Mesendoderm (in vitro differentiated cells): ENCODE results near the gene LBHD1.

Experiments
- DNase-seq: peaks from one replicate; pipeline ENCODE4 v3.0.0; 2013
- H2AK5ac ChIP-seq: 2 replicates; pipeline ENCODE4 v1.6.1; 2013; ENCODE audit warnings: low read length, inconsistent platforms
- H2BK120ac ChIP-seq: 2 replicates; pipeline ENCODE4 v1.6.1; 2013; ENCODE audit warnings: low read depth, mild to moderate bottlenecking, low read length, moderate library complexity, mixed read lengths
- H2BK15ac ChIP-seq: replicated peaks from 2 replicates; pipeline ENCODE4 v1.6.1; 2013; ENCODE audit warnings: low read depth, mild to moderate bottlenecking, moderate library complexity
- H2BK5ac ChIP-seq: 2 replicates; pipeline ENCODE4 v1.6.1; 2013; ENCODE audit warnings: low read length, inconsistent platforms
- H3K18ac ChIP-seq: 2 replicates; pipeline ENCODE4 v1.6.1; 2013; ENCODE audit warnings: mild to moderate bottlenecking, low read length, mixed read lengths
- H3K23ac ChIP-seq: one replicate; pipeline ENCODE4 v1.6.1; 2013; ENCODE audit warnings: low read length
- H3K27ac ChIP-seq: 2 replicates; pipeline ENCODE4 v1.5.1; 2013; ENCODE audit warnings: low read depth, mild to moderate bottlenecking, inconsistent platforms, low read length, moderate library complexity
- H3K27me3 ChIP-seq: 2 replicates; pipeline ENCODE4 v1.6.1; 2013; ENCODE audit warnings: low read length, control low read depth, mild to moderate bottlenecking, inconsistent platforms; ENCODE audit not compliant: insufficient read depth, poor library complexity
- H3K36me3 ChIP-seq: 2 replicates; pipeline ENCODE4 v1.6.1; 2013; ENCODE audit warnings: low read length, inconsistent platforms; ENCODE audit not compliant: control insufficient read depth, insufficient read depth
- H3K4ac ChIP-seq: one replicate; pipeline ENCODE4 v1.6.1; 2013; ENCODE audit warnings: low read depth, mild to moderate bottlenecking, low read length, moderate library complexity
- H3K4me1 ChIP-seq: 2 replicates; pipeline ENCODE4 v1.6.1; 2013; ENCODE audit warnings: low read depth, low read length, inconsistent platforms; ENCODE audit not compliant: control insufficient read depth
- H3K4me2 ChIP-seq: 2 replicates; pipeline ENCODE4 v1.6.1; 2013; ENCODE audit warnings: low read length
- H3K4me3 ChIP-seq: 2 replicates; pipeline ENCODE4 v1.5.1; 2013; ENCODE audit warnings: mild to moderate bottlenecking, low read length
- H3K56ac ChIP-seq: one replicate; pipeline ENCODE4 v1.6.1; 2013; ENCODE audit warnings: low read length
- H3K79me1 ChIP-seq: 2 replicates; pipeline ENCODE4 v1.6.1; 2013; ENCODE audit warnings: low read length, inconsistent platforms
- H3K79me2 ChIP-seq: 2 replicates; pipeline ENCODE4 v1.6.1; 2013; ENCODE audit warnings: mild to moderate bottlenecking, low read length; ENCODE audit not compliant: control insufficient read depth, insufficient read depth
- H3K9ac ChIP-seq: 2 replicates; pipeline ENCODE4 v1.6.1; 2013; ENCODE audit warnings: low read length, inconsistent platforms
- H4K5ac ChIP-seq: one replicate; pipeline ENCODE4 v1.6.1; 2013; ENCODE audit warnings: low read length
- H4K8ac ChIP-seq: one replicate; pipeline ENCODE4 v1.6.1; 2013; ENCODE audit warnings: low read depth, mild to moderate bottlenecking, control low read depth, low read length, moderate library complexity
- WGBS: extraction: QIAGEN DNeasy Blood & Tissue Kit; methylation state at CpG from one replicate; pipeline ENCODE4 v1.1.7; 2013; ENCODE audit warnings: low lambda C conversion rate, missing lambda C conversion rate; ENCODE audit not compliant: insufficient coverage; ENCODE audit errors: extremely low coverage; 5-methylcytosine and 5-hydroxymethylcytosine counted together

The LBHD1 gene

DNA sequence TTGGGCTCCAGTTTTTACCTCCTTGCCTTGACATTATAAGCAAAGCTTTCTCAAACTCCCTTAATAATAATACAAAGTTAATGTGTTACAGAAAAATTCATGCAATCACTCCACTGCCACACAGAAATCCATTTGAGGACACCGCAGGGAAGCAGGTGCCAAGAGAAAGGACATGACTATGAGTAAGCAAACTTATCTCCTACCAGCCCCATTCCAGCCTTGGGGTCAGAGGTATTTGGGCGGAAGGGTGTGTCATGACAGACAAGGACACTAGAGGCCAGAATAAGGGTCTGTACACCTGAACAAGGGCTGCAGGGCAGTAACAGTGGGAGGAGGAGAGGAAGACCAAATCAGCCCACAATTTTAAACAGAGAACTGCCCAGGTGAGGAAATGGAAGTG is 41.3 kb upstream of the LBHD1 start:
- H3K36me3 ChIP-seq, result peaks cover 15% of the 10 kb centered on the region
- no peak overlapping the region for H3K23ac ChIP-seq
- H3K79me1 ChIP-seq, result peaks cover 1% of the 10 kb centered on the region
- no peak overlapping the region for H4K8ac ChIP-seq
- no peak overlapping the region for H3K4me3 ChIP-seq
- H3K18ac ChIP-seq, result no peak overlapping the region
- H3K4ac ChIP-seq, result no peak overlapping the region
- no peak overlapping the region for H2BK120ac ChIP-seq
- H2AK5ac ChIP-seq, result no peak overlapping the region
- H3K9ac ChIP-seq, result no peak overlapping the region
- no CpG with 5 or more reads among the region's 2 CpGs for WGBS
- H3K56ac ChIP-seq, result no peak overlapping the region
- no peaks in the 10 kb centered on the region for H3K27me3 ChIP-seq
- H2BK5ac ChIP-seq, result no peak overlapping the region
- H3K79me2 ChIP-seq, result no peaks in the 10 kb centered on the region
- H2BK15ac ChIP-seq, result no peak overlapping the region
- H3K4me2 ChIP-seq, result no peak overlapping the region
- peaks cover 9% of the 10 kb centered on the region for H3K4me1 ChIP-seq
- no peak overlapping the region for H4K5ac ChIP-seq
- DNase-seq, result peak; percentile 50
- H3K27ac ChIP-seq, result no peak overlapping the region

DNA sequence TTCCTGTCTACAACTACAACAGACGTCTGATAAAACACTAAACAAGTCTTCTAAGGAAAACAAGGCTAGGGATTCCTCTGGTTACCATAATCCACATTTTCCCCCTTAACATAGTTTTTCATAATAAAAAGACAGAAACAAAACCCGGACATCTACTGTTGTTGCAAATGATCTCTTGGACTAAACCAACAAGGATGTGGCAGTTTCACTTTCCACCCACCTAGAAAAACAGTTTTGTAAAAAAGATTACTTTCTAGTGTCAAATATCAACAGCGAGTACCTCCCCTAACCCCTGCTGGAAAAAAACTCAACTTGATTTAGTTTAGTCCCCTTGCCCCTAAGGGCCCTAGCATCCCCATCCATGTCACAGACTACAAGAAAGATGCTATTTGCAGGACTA is 40.8 kb upstream of the LBHD1 start:
- H3K4me1 ChIP-seq, result peaks cover 12% of the 10 kb centered on the region
- peaks cover 1% of the 10 kb centered on the region for H3K79me1 ChIP-seq
- H3K23ac ChIP-seq, result no peak overlapping the region
- H2AK5ac ChIP-seq, result no peak overlapping the region
- WGBS, result no CpG with 5 or more reads among the region's 3 CpGs
- H3K4ac ChIP-seq, result no peak overlapping the region
- DNase-seq, result no peak
- H4K5ac ChIP-seq, result no peak overlapping the region
- no peaks in the 10 kb centered on the region for H3K27me3 ChIP-seq
- peaks cover 15% of the 10 kb centered on the region for H3K36me3 ChIP-seq
- no peaks in the 10 kb centered on the region for H3K79me2 ChIP-seq
- no peak overlapping the region for H3K4me2 ChIP-seq
- H3K4me3 ChIP-seq, result no peak overlapping the region
- H4K8ac ChIP-seq, result no peak overlapping the region
- no peak overlapping the region for H3K18ac ChIP-seq
- H3K56ac ChIP-seq, result no peak overlapping the region
- no peak overlapping the region for H2BK120ac ChIP-seq
- no peak overlapping the region for H3K27ac ChIP-seq
- H3K9ac ChIP-seq, result no peak overlapping the region
- no peak overlapping the region for H2BK5ac ChIP-seq
- no peak overlapping the region for H2BK15ac ChIP-seq

DNA sequence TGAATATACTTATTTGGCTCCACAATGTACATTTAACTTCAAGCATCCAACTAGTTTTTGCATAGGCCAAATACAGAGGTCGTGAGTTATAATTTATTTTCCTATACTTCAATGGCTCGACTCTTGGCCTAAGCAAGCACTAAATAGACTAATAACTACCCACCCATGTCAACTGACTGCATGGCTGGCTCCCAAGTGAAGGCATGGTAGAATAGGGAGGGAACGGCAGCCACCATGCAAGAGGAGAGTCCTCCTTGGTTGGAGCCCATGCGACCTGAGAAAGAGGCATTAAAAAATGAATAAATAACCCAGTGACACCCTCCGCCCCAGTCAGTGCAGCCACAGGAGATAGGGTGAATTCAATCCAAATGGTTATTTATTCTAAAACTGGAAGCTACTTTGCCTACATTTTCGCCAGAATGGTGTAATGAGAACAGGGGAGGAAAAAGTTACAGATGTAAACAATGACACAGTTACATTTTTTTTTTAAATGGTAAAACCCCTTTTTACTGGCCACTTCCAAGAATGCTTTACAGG is 40.3 kb upstream of the LBHD1 start:
- Histone ChIP-seq H3K9ac (no peak overlapping the region), H4K5ac (no peak overlapping the region), H3K27ac (no peak overlapping the region), H2BK5ac (no peak overlapping the region), H3K36me3 (peaks cover 13% of the 10 kb centered on the region), H2AK5ac (no peak overlapping the region), H3K23ac (no peak overlapping the region), H3K4me3 (no peak overlapping the region), H2BK15ac (no peak overlapping the region), H3K4me2 (no peak overlapping the region), H3K4ac (no peak overlapping the region), H2BK120ac (no peak overlapping the region), H3K18ac (no peak overlapping the region), H3K27me3 (no peaks in the 10 kb centered on the region), H3K79me1 (peaks cover 1% of the 10 kb centered on the region), H3K79me2 (no peaks in the 10 kb centered on the region), H4K8ac (no peak overlapping the region), H3K4me1 (peaks cover 13% of the 10 kb centered on the region), H3K56ac (no peak overlapping the region)
- no peak for DNase-seq
- WGBS, result no CpG with 5 or more reads among the region's 6 CpGs

DNA sequence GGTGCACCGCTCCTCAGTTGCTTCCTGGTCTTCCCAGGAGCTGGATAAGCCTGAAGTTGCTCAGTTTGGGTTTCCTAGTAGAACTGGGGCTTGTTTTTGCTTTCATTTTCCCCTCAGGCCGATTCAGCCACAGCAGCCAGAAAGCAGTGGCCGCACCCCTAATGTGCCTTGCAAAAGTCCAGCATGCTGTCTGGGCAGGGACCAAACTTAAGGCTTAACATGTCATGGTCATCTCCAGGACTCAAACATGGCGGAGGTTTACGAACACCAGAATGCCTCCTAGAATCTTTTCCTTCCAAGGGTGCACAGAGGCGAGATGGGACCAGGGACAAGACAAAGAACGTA is 37.9 kb upstream of the LBHD1 start:
- H3K23ac ChIP-seq, result no peak overlapping the region
- peak overlapping the region; percentile 65 for H3K18ac ChIP-seq
- no peak overlapping the region for H2BK15ac ChIP-seq
- peaks cover 8% of the 10 kb centered on the region for H3K79me2 ChIP-seq
- H3K4ac ChIP-seq, result peak overlapping the region; percentile 89
- peak overlapping the region; percentile 96 for H3K56ac ChIP-seq
- no CpG with 5 or more reads among the region's 7 CpGs for WGBS
- peak overlapping the region; percentile 64 for H3K4me2 ChIP-seq
- H3K36me3 ChIP-seq, result peaks cover 5% of the 10 kb centered on the region
- no peak overlapping the region for H4K8ac ChIP-seq
- H3K4me3 ChIP-seq, result no peak overlapping the region
- peak overlapping the region; percentile 96 for H4K5ac ChIP-seq
- no peaks in the 10 kb centered on the region for H3K27me3 ChIP-seq
- peak overlapping the region; percentile 89 for H3K9ac ChIP-seq
- H3K4me1 ChIP-seq, result peaks cover 13% of the 10 kb centered on the region
- peak overlapping the region; percentile 87 for H3K27ac ChIP-seq
- peak overlapping the region; percentile 71 for H2BK5ac ChIP-seq
- H2BK120ac ChIP-seq, result no peak overlapping the region
- peaks cover 5% of the 10 kb centered on the region for H3K79me1 ChIP-seq
- H2AK5ac ChIP-seq, result peak overlapping the region; percentile 20
- DNase-seq, result no peak

GRCh38 chr11:62709247-62710000 is 37.4 kb upstream of the LBHD1 start:
- H2AK5ac ChIP-seq, result peak overlapping the region; percentile 92
- no peak overlapping the region for H4K8ac ChIP-seq
- H3K18ac ChIP-seq, result peak overlapping the region; percentile 65
- peak overlapping the region; percentile 72 for H3K4me3 ChIP-seq
- peak overlapping the region; percentile 87 for H3K27ac ChIP-seq
- peaks cover 7% of the 10 kb centered on the region for H3K79me1 ChIP-seq
- H3K9ac ChIP-seq, result peak overlapping the region; percentile 94
- no peak overlapping the region for H2BK120ac ChIP-seq
- H3K4me2 ChIP-seq, result peak overlapping the region; percentile 99
- peak overlapping the region; percentile 96 for H4K5ac ChIP-seq
- no CpG with 5 or more reads among the region's 47 CpGs for WGBS
- peaks cover 5% of the 10 kb centered on the region for H3K36me3 ChIP-seq
- peak overlapping the region; percentile 93 for H3K4ac ChIP-seq
- H3K23ac ChIP-seq, result peak overlapping the region; percentile 72
- peak overlapping the region; percentile 97 for H3K56ac ChIP-seq
- H3K27me3 ChIP-seq, result no peaks in the 10 kb centered on the region
- H3K4me1 ChIP-seq, result peaks cover 13% of the 10 kb centered on the region
- H3K79me2 ChIP-seq, result peaks cover 9% of the 10 kb centered on the region
- H2BK5ac ChIP-seq, result peak overlapping the region; percentile 86
- no peak overlapping the region for H2BK15ac ChIP-seq
- peak; percentile 99 for DNase-seq
